GM10248 (cell line): ENCODE results near the gene KRTAP10-12.

ENCODE experiments used
- CTCF ChIA-PET: fragments of 300-600 bp; sonication (Branson Sonifier 250); formaldehyde crosslinking; extraction: SDS; loops from one replicate; lab custom pipeline; 2021; ENCODE audit warnings: antibody characterized with exemption; lab: Yijun Ruan, JAX
- POLR2A ChIA-PET: fragments of 350-650 bp; sonication (Branson Sonifier 250); formaldehyde crosslinking; extraction: SDS; loops from one replicate; lab custom pipeline; 2020; ENCODE audit warnings: antibody characterized with exemption; lab: Yijun Ruan, JAX
- DNase-seq: peaks from one replicate; pipeline ENCODE4 v3.0.0; 2012; ENCODE audit errors: extremely low spot score
- CTCF ChIP-seq: IDR thresholded peaks from 2 replicates; pipeline ENCODE4 v1.5.1; 2012; ENCODE audit warnings: mild to moderate bottlenecking, low read depth; ENCODE audit errors: extremely low read depth, missing control alignments, control extremely low read depth

The KRTAP10-12 gene

GRCh38 chr21:44702973-44703730 is 6.2 kb downstream of the KRTAP10-12 start:
- ChIA-PET CTCF (interaction anchor here (1.5 kb wide), 1 partner anchor 90 kb away, joined by 3 read pairs; no protein-coding TSS in a partner anchor), POLR2A (no interaction called here)
- TF ChIP-seq CTCF, result no peak
- no peak for DNase-seq

- POLR2A ChIA-PET, result no interaction called here
- TF ChIP-seq CTCF, result no peak
Measured at GRCh38 chr21:44703731-44704635, 7.0 kb downstream of the KRTAP10-12 start.

GRCh38 chr21:44704636-44705001 is 7.6 kb downstream of the KRTAP10-12 start:
- TF ChIP-seq CTCF, result no peak
- CTCF ChIA-PET, result interaction anchor here (1.5 kb wide), 1 partner anchor 89 kb away, joined by 3 read pairs; no protein-coding TSS in a partner anchor
- POLR2A ChIA-PET, result no interaction called here
- DNase-seq, result no peak

More at GRCh38 chr21:44703731-44704635, 7.0 kb downstream of the KRTAP10-12 start:
- no peak for DNase-seq
- CTCF ChIA-PET, result interaction anchor here (1.5 kb wide), 1 partner anchor 89 kb away, joined by 3 read pairs; no protein-coding TSS in a partner anchor

GRCh38 chr21:44706026-44706705 is 9.2 kb downstream of the KRTAP10-12 start:
- POLR2A ChIA-PET, result no interaction called here
- DNase-seq, result no peak
- CTCF ChIA-PET, result no interaction called here
- TF ChIP-seq CTCF, result no peak

GRCh38 chr21:44706706-44707581 is 10.0 kb downstream of the KRTAP10-12 start:
- POLR2A ChIA-PET, result no interaction called here
- CTCF ChIA-PET, result no interaction called here
- TF ChIP-seq CTCF, result no peak
- DNase-seq, result no peak
